SU-DHL-6 (cell line): ENCODE measurements around the gene KCTD6.

ENCODE experiments used
- H2AFZ ChIP-seq: fragments of 200-600 bp; sonication (generic); 2 replicates; pipeline ENCODE4 v1.6.1; 2014; ENCODE audit warnings: low read depth, mild to moderate bottlenecking, moderate library complexity, mixed read lengths, antibody characterized with exemption, low read length; ENCODE audit not compliant: severe bottlenecking
- H3F3A ChIP-seq: fragments of 200-600 bp; shearing (Covaris generic); 2 replicates; pipeline ENCODE4 v1.6.0; 2016; ENCODE audit warnings: antibody characterized with exemption, mild to moderate bottlenecking; ENCODE audit not compliant: insufficient read depth
- H3K27ac ChIP-seq: fragments of 200-600 bp; sonication (generic); 2 replicates; pipeline ENCODE4 v1.5.1; 2016; ENCODE audit warnings: low read depth, mild to moderate bottlenecking, low read length, moderate library complexity, mixed read lengths
- H3K27me3 ChIP-seq: fragments of 200-600 bp; sonication (generic), shearing (Covaris generic); 2 replicates; pipeline ENCODE4 v1.6.0; 2014; ENCODE audit warnings: mild to moderate bottlenecking, low read length
- H3K36me3 ChIP-seq: fragments of 200-600 bp; sonication (generic); 2 replicates; pipeline ENCODE4 v1.6.1; 2014; ENCODE audit warnings: mild to moderate bottlenecking, low read length, mixed read lengths
- H3K4me2 ChIP-seq: fragments of 300-600, 200-600 bp; shearing (Covaris generic), sonication (generic); 2 replicates; pipeline ENCODE4 v1.6.0; 2014; ENCODE audit warnings: low read length, low read depth, mild to moderate bottlenecking; ENCODE audit not compliant: poor library complexity, severe bottlenecking
- H3K4me3 ChIP-seq: fragments of 200-600 bp; sonication (generic); 2 replicates; pipeline ENCODE4 v1.5.1; 2014; ENCODE audit warnings: antibody characterized with exemption, low read length, mild to moderate bottlenecking, mixed read lengths; ENCODE audit not compliant: insufficient read depth, poor library complexity, severe bottlenecking
- H3K79me2 ChIP-seq: fragments of 200-600 bp; sonication (generic); 2 replicates; pipeline ENCODE4 v1.6.1; 2014; ENCODE audit warnings: mild to moderate bottlenecking, low read length, moderate library complexity; ENCODE audit not compliant: insufficient read depth
- H3K9ac ChIP-seq: fragments of 200-600 bp; sonication (generic); 2 replicates; pipeline ENCODE4 v1.7.0; 2014; ENCODE audit warnings: mild to moderate bottlenecking, low read length
- H3K9me2 ChIP-seq: fragments of 200-600 bp; sonication (generic); replicated peaks from 2 replicates; pipeline ENCODE4 v1.6.1; 2014; ENCODE audit warnings: low read length; ENCODE audit not compliant: insufficient read depth
- H3K9me3 ChIP-seq: fragments of 200-600 bp; sonication (generic); 2 replicates; pipeline ENCODE4 v1.6.1; 2014; ENCODE audit warnings: low read length, mixed read lengths; ENCODE audit not compliant: insufficient read depth
- H4K20me1 ChIP-seq: fragments of 200-600 bp; sonication (generic); 2 replicates; pipeline ENCODE4 v1.6.1; 2014; ENCODE audit warnings: low read depth, mild to moderate bottlenecking, antibody characterized with exemption, low read length, moderate library complexity, mixed read lengths
- EZH2phosphoT487 ChIP-seq: fragments of 200-600 bp; sonication (generic), shearing (Covaris generic); conservative IDR thresholded peaks from 2 replicates; pipeline ENCODE4 v1.6.1; 2018; ENCODE audit warnings: mild to moderate bottlenecking, antibody characterized with exemption, low read length, moderate library complexity, mixed read lengths
- TF ChIP-seq, protein P1 (sequence below): fragments of 200-600 bp; sonication (generic); IDR thresholded peaks from one replicate; pipeline ENCODE4 v1.5.1; 2017; ENCODE audit warnings: antibody characterized with exemption, mild to moderate bottlenecking, low read length, moderate library complexity; ENCODE audit not compliant: insufficient read depth, poor library complexity, severe bottlenecking

Gene KCTD6

DNA sequence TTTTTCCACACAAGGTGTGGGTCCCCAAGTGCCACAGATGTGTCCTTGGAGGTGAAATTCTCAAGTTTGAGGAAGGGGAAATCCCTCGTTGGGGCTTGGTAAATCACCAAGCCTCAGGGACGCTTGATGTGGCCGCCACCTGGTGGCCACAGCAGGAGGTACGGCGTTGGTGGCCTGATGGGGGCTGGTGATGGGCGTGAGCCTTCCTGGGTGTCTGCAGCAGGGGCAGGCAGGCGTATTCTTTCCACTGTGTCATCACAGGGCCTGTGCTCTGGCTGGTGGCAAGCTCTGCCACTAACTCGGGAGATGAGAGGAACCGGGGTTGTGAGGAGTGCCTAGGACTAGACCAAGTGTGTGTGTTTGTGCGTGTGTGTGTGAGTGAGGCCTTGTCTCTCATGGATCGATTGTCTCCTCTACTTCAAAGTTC, 40.9 kb downstream of the KCTD6 start:
- no peaks in the 10 kb centered on the region for H4K20me1 ChIP-seq
- no peak overlapping the region for H3K4me2 ChIP-seq
- H3K27ac ChIP-seq: no peak overlapping the region
- H3K27me3 ChIP-seq: no peaks in the 10 kb centered on the region
- no peaks in the 10 kb centered on the region for H3F3A ChIP-seq
- TF ChIP-seq, protein P1, sequence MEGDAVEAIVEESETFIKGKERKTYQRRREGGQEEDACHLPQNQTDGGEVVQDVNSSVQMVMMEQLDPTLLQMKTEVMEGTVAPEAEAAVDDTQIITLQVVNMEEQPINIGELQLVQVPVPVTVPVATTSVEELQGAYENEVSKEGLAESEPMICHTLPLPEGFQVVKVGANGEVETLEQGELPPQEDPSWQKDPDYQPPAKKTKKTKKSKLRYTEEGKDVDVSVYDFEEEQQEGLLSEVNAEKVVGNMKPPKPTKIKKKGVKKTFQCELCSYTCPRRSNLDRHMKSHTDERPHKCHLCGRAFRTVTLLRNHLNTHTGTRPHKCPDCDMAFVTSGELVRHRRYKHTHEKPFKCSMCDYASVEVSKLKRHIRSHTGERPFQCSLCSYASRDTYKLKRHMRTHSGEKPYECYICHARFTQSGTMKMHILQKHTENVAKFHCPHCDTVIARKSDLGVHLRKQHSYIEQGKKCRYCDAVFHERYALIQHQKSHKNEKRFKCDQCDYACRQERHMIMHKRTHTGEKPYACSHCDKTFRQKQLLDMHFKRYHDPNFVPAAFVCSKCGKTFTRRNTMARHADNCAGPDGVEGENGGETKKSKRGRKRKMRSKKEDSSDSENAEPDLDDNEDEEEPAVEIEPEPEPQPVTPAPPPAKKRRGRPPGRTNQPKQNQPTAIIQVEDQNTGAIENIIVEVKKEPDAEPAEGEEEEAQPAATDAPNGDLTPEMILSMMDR: peak; percentile 91
- TF ChIP-seq EZH2phosphoT487: no peak
- no peak overlapping the region for H3K9ac ChIP-seq
- H2AFZ ChIP-seq: peak overlapping the region; percentile 29
- no peak overlapping the region for H3K4me3 ChIP-seq
- no peaks in the 10 kb centered on the region for H3K9me2 ChIP-seq
- H3K36me3 ChIP-seq: no peaks in the 10 kb centered on the region
- H3K79me2 ChIP-seq: no peaks in the 10 kb centered on the region
- no peaks in the 10 kb centered on the region for H3K9me3 ChIP-seq

DNA sequence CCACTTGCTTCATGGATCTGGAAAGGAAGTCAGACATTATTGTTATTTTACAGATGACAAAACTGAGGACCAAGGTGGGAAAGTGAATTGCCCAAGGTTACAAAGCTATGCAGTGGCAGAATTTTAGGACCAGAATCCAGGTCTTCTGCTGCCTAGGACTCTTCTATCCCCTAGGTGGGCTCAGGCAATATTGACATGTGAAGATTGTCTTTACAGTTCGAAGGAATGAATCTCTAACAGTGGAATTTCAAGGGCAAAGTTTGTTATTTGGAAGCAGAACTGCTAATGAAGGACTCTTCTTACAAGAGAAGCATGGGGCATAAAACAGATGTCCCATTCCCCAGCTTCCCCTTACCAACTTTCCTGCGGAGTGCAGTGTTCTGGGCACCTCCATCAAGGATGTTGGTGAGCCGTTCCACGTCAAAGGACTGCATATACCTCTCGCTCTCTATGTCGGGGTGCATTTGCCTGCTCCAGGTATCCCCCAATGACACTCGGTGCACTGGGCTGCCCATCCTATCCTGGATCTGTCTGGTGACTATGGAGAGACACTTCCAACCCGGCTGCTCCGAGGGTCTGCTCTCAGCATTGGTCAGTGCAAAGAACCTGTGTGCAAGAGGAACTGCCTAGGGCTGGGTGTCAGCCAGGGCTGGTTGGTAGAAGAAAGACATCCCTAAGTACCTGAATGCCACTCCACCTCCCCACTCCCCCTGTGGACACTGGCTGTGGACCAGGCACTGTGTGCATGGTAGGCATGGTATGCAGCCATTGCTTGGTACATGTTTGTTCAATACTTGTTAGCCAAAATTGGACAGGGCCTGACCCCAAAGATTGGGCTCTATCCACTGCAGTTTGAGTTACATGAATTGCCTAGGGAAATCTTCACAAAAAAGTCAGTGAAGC, 42.9 kb downstream of the KCTD6 start:
- H4K20me1 ChIP-seq: no peaks in the 10 kb centered on the region
- H3K36me3 ChIP-seq: no peaks in the 10 kb centered on the region
- TF ChIP-seq EZH2phosphoT487: no peak
- H3K9ac ChIP-seq: no peak overlapping the region
- no peaks in the 10 kb centered on the region for H3K79me2 ChIP-seq
- no peaks in the 10 kb centered on the region for H3K9me2 ChIP-seq
- no peak overlapping the region for H3K4me3 ChIP-seq
- no peaks in the 10 kb centered on the region for H3K9me3 ChIP-seq
- no peak overlapping the region for H3K27ac ChIP-seq
- H3F3A ChIP-seq: no peaks in the 10 kb centered on the region
- H2AFZ ChIP-seq: no peak overlapping the region
- H3K4me2 ChIP-seq: no peak overlapping the region
- H3K27me3 ChIP-seq: no peaks in the 10 kb centered on the region

DNA sequence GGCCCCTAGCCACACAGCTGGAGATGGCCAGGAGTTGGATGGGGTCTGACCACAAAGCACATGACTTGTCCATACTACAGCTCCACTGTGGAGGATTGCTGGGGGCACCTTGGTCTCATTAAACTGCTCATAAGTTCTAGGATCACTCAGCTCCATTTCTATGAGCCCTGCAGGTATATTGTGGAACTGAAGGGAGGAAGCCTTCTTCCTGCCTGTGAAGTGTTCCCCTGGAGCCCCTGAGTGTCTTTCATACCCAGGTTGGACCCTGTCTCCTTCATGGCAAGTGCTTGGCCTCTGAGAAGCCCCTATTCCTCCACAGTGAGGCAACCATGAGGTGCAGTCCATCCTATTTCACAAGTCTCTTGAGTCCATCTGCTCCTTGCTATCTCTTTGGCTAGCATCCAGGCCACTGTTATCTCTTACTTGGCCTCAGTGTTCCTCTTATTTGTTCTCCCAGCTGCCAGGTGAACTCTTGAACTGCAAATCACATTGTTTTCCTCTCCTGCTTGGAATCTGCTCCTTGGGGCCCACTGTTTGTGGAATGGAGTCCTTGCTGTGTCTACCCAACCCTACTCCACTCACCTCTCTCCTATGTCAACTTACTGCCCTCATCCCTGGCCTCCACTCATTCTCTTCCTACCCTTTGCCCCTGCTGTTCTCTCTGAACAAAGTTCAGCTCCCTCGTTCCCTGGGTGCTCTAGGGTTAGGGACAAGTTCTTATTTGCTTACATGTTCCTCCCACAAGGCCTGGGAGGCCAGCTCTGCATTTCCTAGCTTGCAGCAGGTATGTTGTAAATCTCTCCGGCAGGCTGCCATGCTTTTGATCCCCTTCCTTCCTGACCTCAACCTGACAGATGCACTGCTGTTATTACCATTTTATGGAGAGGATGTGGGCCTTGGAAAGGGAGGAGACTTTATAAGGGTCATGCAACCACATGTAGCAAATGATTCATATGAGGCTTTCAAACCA, 43.9 kb downstream of the KCTD6 start:
- Histone ChIP-seq H3K4me2 (no peak overlapping the region), H3K36me3 (no peaks in the 10 kb centered on the region), H3K9me3 (no peaks in the 10 kb centered on the region), H3K9ac (no peak overlapping the region), H3K27me3 (no peaks in the 10 kb centered on the region), H3K9me2 (no peaks in the 10 kb centered on the region), H4K20me1 (no peaks in the 10 kb centered on the region), H3F3A (no peaks in the 10 kb centered on the region), H2AFZ (no peak overlapping the region), H3K27ac (no peak overlapping the region), H3K79me2 (no peaks in the 10 kb centered on the region), H3K4me3 (no peak overlapping the region)
- TF ChIP-seq, protein P1: no peak
- TF ChIP-seq EZH2phosphoT487: no peak
